K562 (cell line): ENCODE data around the gene ZBTB16. TPM values are rescaled to one million over a fixed set of nuclear protein-coding genes. Genes with fewer than 3 reads are reported as not detected.

Experiments
- ATAC-seq: fragments of 200-7000 bp; cut with Tn5 transposase; 3 replicates; pipeline ENCODE4 v1.9.1; 2020; ENCODE audit warnings: moderate library complexity
- BruUV-seq: library from RNA; stranded (reverse); fragments of 400-500 nt; replicated peaks from 2 replicates; lab custom pipeline; 2021; lab: Mats Ljungman, UMichigan
- CTCF ChIA-PET: fragments of 300-600 bp; formaldehyde crosslinking; extraction: SDS; loops from one replicate; lab custom pipeline; 2021; ENCODE audit warnings: low intra/inter-chr PET ratio; lab: Yijun Ruan, JAX
- POLR2A ChIA-PET: fragments of 300-600, 350-650 bp; sonication (Branson Sonifier 250); formaldehyde crosslinking; extraction: SDS; loops from one replicate; lab custom pipeline; 2021; ENCODE audit warnings: antibody characterized with exemption, inconsistent platforms; lab: Yijun Ruan, JAX
- DNase-seq, 4 experiments: peaks; one replicate each; pipeline versions ENCODE4 v3.0.0 to v3.0.0-alpha.2; 2011 to 2018; ENCODE audit warnings: low spot score in 3 of 4, mixed read lengths in 3 of 4; ENCODE audit errors: extremely low read depth in 1 of 4
- FAIRE-seq: peaks from 2 replicates; lab custom pipeline; 2011; peaks lifted over from hg19 to GRCh38; lab: Jason Lieb, UNC
- H2AFZ ChIP-seq: 2 replicates; pipeline ENCODE4 v1.6.0; 2011; ENCODE audit warnings: low read depth, low read length, control low read depth, inconsistent platforms
- H3K27ac ChIP-seq: fragments of 200-600 bp; 3 replicates; pipeline ENCODE4 v1.8.0; 2011; ENCODE audit warnings: low read depth, mild to moderate bottlenecking, control low read depth, inconsistent platforms, low read length, moderate library complexity, mixed read lengths; ENCODE audit errors: extremely low read depth
- H3K27me3 ChIP-seq, 2 experiments: fragments of 300-600 bp in 1 of 2; 2 replicates in 1 of 2; 3 replicates in 1 of 2; pipeline versions ENCODE4 v1.6.0 to v1.8.0; 2011; ENCODE audit warnings: inconsistent platforms in 2 of 2, low read length in 2 of 2, mild to moderate bottlenecking in 1 of 2, mixed read lengths in 1 of 2, moderate library complexity in 1 of 2; ENCODE audit not compliant: control insufficient read depth in 2 of 2, insufficient read depth in 2 of 2
- H3K36me3 ChIP-seq: fragments of 300-600 bp; 3 replicates; pipeline ENCODE4 v1.8.0; 2011; ENCODE audit warnings: mild to moderate bottlenecking, low read length, inconsistent platforms; ENCODE audit not compliant: control insufficient read depth, insufficient read depth
- H3K4me1 ChIP-seq, 2 experiments: fragments of 200-600 bp in 1 of 2; replicated peaks in 1 of 2; 2 replicates in 1 of 2; 3 replicates in 1 of 2; pipeline versions ENCODE4 v1.5.1 to v1.8.0; 2011; ENCODE audit warnings: inconsistent platforms in 2 of 2, low read length in 2 of 2, mild to moderate bottlenecking in 1 of 2, mixed read lengths in 1 of 2, moderate library complexity in 1 of 2; ENCODE audit not compliant: control insufficient read depth in 2 of 2, insufficient read depth in 2 of 2
- H3K4me2 ChIP-seq: 2 replicates; pipeline ENCODE4 v1.6.1; 2011; ENCODE audit warnings: low read length, control low read depth, inconsistent platforms, mixed read lengths; ENCODE audit not compliant: insufficient read depth
- H3K4me3 ChIP-seq: fragments of 200-600 bp; sonication (generic), shearing (Covaris generic); 2 replicates; pipeline ENCODE4 v1.5.1; 2016; ENCODE audit warnings: control low read depth, inconsistent platforms
- H3K79me2 ChIP-seq: fragments of 200-600 bp; 3 replicates; pipeline ENCODE4 v1.8.0; 2011; ENCODE audit warnings: low read length, inconsistent platforms; ENCODE audit not compliant: control insufficient read depth, insufficient read depth
- H3K9ac ChIP-seq, 2 experiments: 2 replicates each; pipeline versions ENCODE4 v1.6.0 to v1.6.1; 2011; ENCODE audit warnings: low read depth in 2 of 2, low read length in 2 of 2, control low read depth in 1 of 2, inconsistent platforms in 1 of 2, mild to moderate bottlenecking in 1 of 2, mixed read lengths in 1 of 2; ENCODE audit not compliant: insufficient read depth in 1 of 2
- H3K9me1 ChIP-seq: one replicate; pipeline ENCODE4 v1.6.0; 2011; ENCODE audit warnings: inconsistent platforms, mild to moderate bottlenecking, low read length, moderate library complexity; ENCODE audit not compliant: control insufficient read depth, insufficient read depth
- H3K9me3 ChIP-seq: replicated peaks from 2 replicates; pipeline ENCODE4 v1.5.1; 2011; ENCODE audit warnings: low read depth, low read length, inconsistent platforms; ENCODE audit not compliant: control insufficient read depth, insufficient read depth
- H4K20me1 ChIP-seq: replicated peaks from 2 replicates; pipeline ENCODE4 v1.6.1; 2011; ENCODE audit warnings: low read length, inconsistent platforms, mixed read lengths; ENCODE audit not compliant: control insufficient read depth, insufficient read depth
- CEBPG ChIP-seq, 3 experiments: fragments of 200-800 bp in 1 of 3; sonication (Bioruptor generic) in 1 of 3; sonication (generic) in 1 of 3; formaldehyde crosslinking in 1 of 3; IDR thresholded peaks in 2 of 3; conservative IDR thresholded peaks in 1 of 3; 2 replicates each; pipeline versions ENCODE4 v1.6.1 to v1.8.0; 2016 to 2022; ENCODE audit warnings: missing compliant biosample characterization in 2 of 3, missing genetic modification characterization in 2 of 3, mild to moderate bottlenecking in 1 of 3, missing genetic modification reagents in 1 of 3
- CREM ChIP-seq: IDR thresholded peaks from 2 replicates; pipeline ENCODE4 v1.6.1; 2014; ENCODE audit warnings: antibody characterized with exemption, low read depth
- EZH2 ChIP-seq: IDR thresholded peaks from 2 replicates; pipeline ENCODE4 v1.6.1; 2012; ENCODE audit warnings: low read depth, mild to moderate bottlenecking, inconsistent platforms, low read length, borderline replicate concordance
- FOXA3 ChIP-seq, 2 experiments: fragments of 450-650 bp in 1 of 2; sonication (generic) in 1 of 2; formaldehyde crosslinking; IDR thresholded peaks in 1 of 2; conservative IDR thresholded peaks in 1 of 2; 2 replicates each; pipeline versions ENCODE4 v1.4.0 to v1.8.0; 2020 to 2022; ENCODE audit warnings: mild to moderate bottlenecking in 2 of 2, missing genetic modification reagents in 1 of 2
- FOXJ3 ChIP-seq: sonication (generic); formaldehyde crosslinking; IDR thresholded peaks from 2 replicates; pipeline ENCODE4 v1.4.0; 2020; ENCODE audit warnings: mild to moderate bottlenecking, missing genetic modification reagents
- FOXP1 ChIP-seq: sonication (generic); formaldehyde crosslinking; IDR thresholded peaks from 2 replicates; pipeline ENCODE4 v1.8.0; 2022; ENCODE audit warnings: mild to moderate bottlenecking, missing genetic modification reagents
- NEUROD1 ChIP-seq: fragments of 150-350 bp; IDR thresholded peaks from 2 replicates; pipeline ENCODE4 v1.6.1; 2014; ENCODE audit warnings: borderline replicate concordance, low read length, low read depth; ENCODE audit not compliant: partially characterized antibody
- SMAD3 ChIP-seq: fragments of 450-650 bp; formaldehyde crosslinking; conservative IDR thresholded peaks from 2 replicates; pipeline ENCODE4 v1.4.0; 2020; ENCODE audit warnings: mild to moderate bottlenecking
- SMARCE1 ChIP-seq: fragments of 450-650 bp; IDR thresholded peaks from 2 replicates; pipeline ENCODE4 v1.7.1; 2016; ENCODE audit warnings: mild to moderate bottlenecking
- TBP ChIP-seq: optimal IDR thresholded peaks from 2 replicates; pipeline ENCODE3; 2011; ENCODE audit warnings: low read depth, low read length, improper control_type of control experiment
- ZC3H4 ChIP-seq: sonication (generic); formaldehyde crosslinking; IDR thresholded peaks from 2 replicates; pipeline ENCODE4 v1.9.0; 2021; ENCODE audit warnings: missing genetic modification reagents, borderline replicate concordance
- ZNF253 ChIP-seq: fragments of 250-450 bp; sonication (Bioruptor Pico); conservative IDR thresholded peaks from 2 replicates; pipeline ENCODE4 v1.6.1; 2021; ENCODE audit warnings: mild to moderate bottlenecking
- ZNF347 ChIP-seq: fragments of 450-650 bp; formaldehyde crosslinking; IDR thresholded peaks from 2 replicates; pipeline ENCODE4 v1.4.0; 2020; ENCODE audit warnings: low read depth, mild to moderate bottlenecking, moderate library complexity
- ZSCAN32 ChIP-seq: fragments of 450-650 bp; formaldehyde crosslinking; IDR thresholded peaks from 2 replicates; pipeline ENCODE4 v1.4.0; 2020; ENCODE audit warnings: mild to moderate bottlenecking, moderate library complexity
- WGBS: fragments of 100-300 bp; shearing (Covaris generic); methylation state at CpG from one replicate; pipeline ENCODE4 v1.1.6; 2016; ENCODE audit warnings: low coverage, mixed read lengths; ENCODE audit not compliant: insufficient coverage; ENCODE audit errors: missing lambda C conversion rate; 5-methylcytosine and 5-hydroxymethylcytosine counted together
- in situ Hi-C: fragments of 300-500 bp; cut with MboI; formaldehyde crosslinking; loops from 4 replicates; pipeline ENCODE4 v1.15.0; 2018; ENCODE audit warnings: inconsistent platforms, mixed read lengths
- intact Hi-C: fragments of 100-400 bp; cut with micrococcal nuclease; formaldehyde crosslinking; loops from 2 replicates; pipeline ENCODE4 v1.14.2; 2022
- polyA plus RNA-seq, 8 experiments: library from polyadenylated mRNA; depleted of rRNA in 4 of 8; stranded (reverse) in 5 of 8; unstranded in 3 of 8; fragments of >200 nt; fragmentation: Nextera tagmentation in 2 of 8; fragmentation: Illumina TruSeq in 1 of 8; extraction: Ambion mirVana in 2 of 8; extraction: Trizol in 1 of 8; gene quantifications; 2 replicates each; pipeline versions ENCODE4 v1.2.1 to v1.2.3, GENCODE V29; 2011 to 2014; ENCODE audit warnings: inconsistent platforms in 1 of 8, missing spikeins in 1 of 8
- total RNA-seq, 7 experiments: library from RNA; depleted of rRNA in 6 of 7; stranded (reverse); fragments of >200 nt in 6 of 7; fragmentation: Illumina TruSeq in 2 of 7; extraction: Trizol in 2 of 7; gene quantifications; 2 replicates each; pipeline versions ENCODE4 v1.2.1 to v1.2.3, GENCODE V29; 2011 to 2021; ENCODE audit warnings: low replicate concordance in 1 of 7
- TF ChIP-seq, protein P1 (sequence below): fragments of 200-800 bp; sonication (Bioruptor generic); IDR thresholded peaks from 2 replicates; pipeline ENCODE4 v1.6.1; 2017; ENCODE audit warnings: missing genetic modification characterization, missing compliant biosample characterization

ZBTB16 gene
- total and polyA plus RNA-seq, 9 of the 15 experiments (the other 6 are each of a cell fraction or from before 2014, with no cell fraction given): 0.06 to 0.40 (median 0.24) TPM; not detected in 4

DNA sequence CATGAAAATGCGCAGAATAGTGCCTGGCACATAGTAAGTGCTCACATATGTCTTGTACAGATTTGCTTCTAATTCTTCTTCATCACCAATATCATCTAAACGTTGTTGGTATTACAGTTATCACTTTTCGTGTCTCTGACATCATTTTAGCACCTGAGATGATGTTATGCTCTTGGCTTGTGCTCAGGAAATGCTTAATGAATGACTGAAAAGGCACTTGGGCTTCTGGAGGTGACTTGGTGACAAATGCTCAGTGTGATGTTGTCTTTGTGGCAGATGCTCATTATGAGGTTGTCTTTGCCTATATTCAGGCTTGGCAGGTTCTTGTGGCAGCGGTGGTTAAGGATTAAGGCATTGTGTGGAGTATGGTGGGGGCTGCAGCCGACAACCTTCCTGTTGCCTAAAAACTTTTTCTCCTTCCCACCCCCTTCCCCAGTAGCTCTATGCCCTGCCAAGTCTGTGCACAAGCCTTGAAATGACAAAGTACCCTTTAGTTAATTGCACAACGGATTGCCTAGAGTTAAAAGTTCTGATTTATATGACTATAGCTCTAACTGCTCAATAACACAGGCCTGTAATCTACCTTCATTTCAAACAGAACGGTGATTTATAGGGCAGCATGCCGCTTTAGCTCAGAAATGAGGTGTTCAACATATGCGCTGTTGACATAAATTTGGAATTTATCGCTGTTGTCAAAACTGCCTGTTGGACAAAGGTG is 82.5 kb downstream of the ZBTB16 start (continued):
- no peak for TF ChIP-seq ZSCAN32

DNA sequence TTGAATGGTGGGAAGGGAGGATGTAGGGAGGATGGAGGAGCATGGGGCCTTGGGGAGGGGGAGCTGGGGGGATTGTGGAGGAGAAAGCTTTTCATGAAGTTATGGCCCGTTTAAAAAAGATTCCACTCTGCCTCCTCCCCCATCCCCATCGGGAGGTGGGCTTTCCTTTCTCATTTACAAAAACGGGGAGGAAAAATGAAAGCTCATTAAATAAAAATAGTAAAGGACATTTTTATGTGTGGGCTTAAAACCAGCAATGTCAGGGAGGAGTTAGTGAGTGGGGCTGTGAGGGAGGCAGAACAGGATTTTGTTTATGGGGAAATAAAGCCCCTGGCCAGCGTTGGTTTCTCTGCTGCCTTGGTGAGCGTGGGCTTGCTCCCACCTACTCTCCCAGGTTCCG is 83.2 kb downstream of the ZBTB16 start:
- in situ Hi-C loops: no loop called here
- peaks cover 40 to 60% of the 10 kb centered on the region in 2 experiments for H3K27me3 ChIP-seq
- no peak for FAIRE-seq

More for the DNA sequence above, 83.2 kb downstream of the ZBTB16 start:
- no peaks in the 10 kb centered on the region for H3K9me1 ChIP-seq
- TF ChIP-seq FOXP1 (CRISPR knock-in tag) (no peak), CREM (no peak), CEBPG (CRISPR knock-in tag; IDR thresholded peaks at IDR 0.05) (no peak), CEBPG (tag; conservative IDR thresholded peaks at IDR 0.05 in 1 of 2, IDR thresholded peaks at IDR 0.05 in 1 of 2) (no peak), ZNF347 (CRISPR knock-in tag) (no peak), FOXJ3 (CRISPR knock-in tag) (no peak), ZNF253 (no peak), EZH2 (no peak), SMARCE1 (no peak), FOXA3 (CRISPR knock-in tag; conservative IDR thresholded peaks at IDR 0.05 in 1 of 2, IDR thresholded peaks at IDR 0.05 in 1 of 2) (no peak), TBP (no peak), NEUROD1 (no peak), SMAD3 (no peak), ZC3H4 (CRISPR knock-in tag) (no peak)
- TF ChIP-seq, protein P1, sequence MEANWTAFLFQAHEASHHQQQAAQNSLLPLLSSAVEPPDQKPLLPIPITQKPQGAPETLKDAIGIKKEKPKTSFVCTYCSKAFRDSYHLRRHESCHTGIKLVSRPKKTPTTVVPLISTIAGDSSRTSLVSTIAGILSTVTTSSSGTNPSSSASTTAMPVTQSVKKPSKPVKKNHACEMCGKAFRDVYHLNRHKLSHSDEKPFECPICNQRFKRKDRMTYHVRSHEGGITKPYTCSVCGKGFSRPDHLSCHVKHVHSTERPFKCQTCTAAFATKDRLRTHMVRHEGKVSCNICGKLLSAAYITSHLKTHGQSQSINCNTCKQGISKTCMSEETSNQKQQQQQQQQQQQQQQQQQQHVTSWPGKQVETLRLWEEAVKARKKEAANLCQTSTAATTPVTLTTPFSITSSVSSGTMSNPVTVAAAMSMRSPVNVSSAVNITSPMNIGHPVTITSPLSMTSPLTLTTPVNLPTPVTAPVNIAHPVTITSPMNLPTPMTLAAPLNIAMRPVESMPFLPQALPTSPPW (CRISPR knock-in tag): no peak
- no peaks in the 10 kb centered on the region for H3K36me3 ChIP-seq
- no peak overlapping the region for H3K4me3 ChIP-seq
- H2AFZ ChIP-seq: no peak overlapping the region
- H3K4me2 ChIP-seq: no peak overlapping the region
- DNase-seq (no peak), ATAC-seq (no peak)
- no peaks in the 10 kb centered on the region for H4K20me1 ChIP-seq
- peaks cover 0 to 5% of the 10 kb centered on the region in 2 experiments; a peak in 3 of 5 replicates for H3K4me1 ChIP-seq
- POLR2A ChIA-PET: interaction anchor here (0.6 kb wide), 1 partner anchor 225 kb away, joined by 3 read pairs; no protein-coding TSS in a partner anchor
- H3K9ac ChIP-seq: no peak overlapping the region
- CTCF ChIA-PET: no interaction called here
- intact Hi-C loops: no loop called here
- H3K27ac ChIP-seq: no peak overlapping the region
- no peaks in the 10 kb centered on the region for H3K9me3 ChIP-seq
- no peaks in the 10 kb centered on the region for H3K79me2 ChIP-seq
- no TSS peak for BruUV-seq
- WGBS: 0% methylated on average over 6 of the region's 6 CpGs
